ENCODE measurements around the gene PCF11. TPM values are rescaled to one million over a fixed set of nuclear protein-coding genes. Genes with fewer than 3 reads are reported as not detected.

Gene PCF11
- total RNA-seq, 1 experiment from 2014 or later: 41.7 TPM

DNA sequence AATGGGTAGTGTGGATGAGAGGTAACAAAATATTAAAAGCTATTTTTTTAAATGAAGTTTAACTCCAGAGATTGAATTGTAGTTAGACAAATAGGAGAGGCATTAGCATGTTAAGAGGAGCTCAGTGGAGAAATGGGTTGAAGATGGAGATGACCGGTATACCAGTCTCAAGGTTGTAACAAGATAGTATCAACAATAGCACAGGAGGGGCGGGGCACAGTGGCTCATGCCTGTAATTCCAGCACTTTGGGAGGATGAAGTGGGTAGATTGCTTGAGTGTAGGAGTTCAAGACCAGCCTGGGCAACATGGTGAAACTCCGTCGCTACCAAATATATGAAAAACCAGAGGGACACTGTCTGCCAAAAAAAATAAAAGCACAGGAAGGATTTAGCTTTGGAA, 30.5 kb downstream of the PCF11 start:
- no TSS peak for BruUV-seq (replicated peaks)
- DNase-seq (no peak), ATAC-seq (peak; percentile 31; the same call in 1 of the 2 replicates)
- no peaks in the 10 kb centered on the region for H3K9me2 ChIP-seq (replicated peaks; ENCODE audit: low read length)
- H3K4me1 ChIP-seq (ENCODE audit: insufficient read depth, low read length): peaks cover 10% of the 10 kb centered on the region
- POLR2A ChIA-PET (ENCODE audit: unreplicated experiment): interaction anchor here (0.6 kb wide), 1 partner anchor 59 kb away, joined by 3 read pairs; no protein-coding TSS in a partner anchor
- peaks cover 5% of the 10 kb centered on the region; the same call in 1 of the 2 replicates for H4K20me1 ChIP-seq (ENCODE audit: low read length)
- H3K27me3 ChIP-seq (ENCODE audit: low read length): no peaks in the 10 kb centered on the region
- H3K79me2 ChIP-seq (ENCODE audit: low read length): peaks cover 12% of the 10 kb centered on the region
- intact Hi-C loops (cut with micrococcal nuclease): no loop called here
- H2AFZ ChIP-seq (ENCODE audit: low read length): no peak overlapping the region
- CTCF ChIA-PET: no interaction called here
- peaks cover 49% of the 10 kb centered on the region for H3K36me3 ChIP-seq (ENCODE audit: low read depth, low read length)
- H3K4me3 ChIP-seq (ENCODE audit: low read length): no peak overlapping the region
- H3K9ac ChIP-seq (ENCODE audit: low read length): no peak overlapping the region
- H3K4me2 ChIP-seq (ENCODE audit: low read length): no peak overlapping the region
- TF ChIP-seq EZH2phosphoT487 (IDR thresholded peaks at IDR 0.05; ENCODE audit: borderline replicate concordance, low read length) (no peak), EZH2 (IDR thresholded peaks at IDR 0.05; ENCODE audit: low read length, unreplicated experiment) (no peak), CTCF (conservative IDR thresholded peaks at IDR 0.05; ENCODE audit: low read depth, low read length) (no peak)
- no peaks in the 10 kb centered on the region for H3F3A ChIP-seq (ENCODE audit: low read length, unreplicated experiment)
- H3K9me3 ChIP-seq (ENCODE audit: low read length): no peaks in the 10 kb centered on the region
- H3K27ac ChIP-seq (ENCODE audit: low read length): no peak overlapping the region

DNA sequence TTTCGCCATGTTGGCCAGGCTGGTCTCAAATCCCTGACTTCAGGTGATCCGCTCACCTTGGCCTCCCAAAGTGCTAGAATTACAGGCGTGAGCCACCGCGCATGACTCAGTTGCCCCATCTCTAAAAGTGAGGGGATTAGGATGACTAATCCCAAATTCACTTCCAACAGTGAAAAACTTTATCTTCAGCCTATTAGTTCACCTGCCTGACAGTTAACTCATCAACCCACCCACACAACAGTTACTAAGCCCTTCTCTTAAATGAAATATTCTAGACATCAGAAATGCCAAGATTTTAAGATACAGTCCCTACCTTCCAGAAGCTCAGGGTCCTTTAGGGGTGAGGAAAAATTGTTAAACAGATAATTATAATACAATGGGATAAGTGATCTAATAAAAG, 34.6 kb downstream of the PCF11 start:
- Histone ChIP-seq H2AFZ (ENCODE audit: low read length) (no peak overlapping the region), H3K4me3 (ENCODE audit: low read length) (peak overlapping the region; percentile 96), H3K4me1 (ENCODE audit: insufficient read depth, low read length) (peaks cover 27% of the 10 kb centered on the region), H3K36me3 (ENCODE audit: low read depth, low read length) (peaks cover 20% of the 10 kb centered on the region), H3K79me2 (ENCODE audit: low read length) (peaks cover 37% of the 10 kb centered on the region), H3K9me2 (replicated peaks; ENCODE audit: low read length) (no peaks in the 10 kb centered on the region), H3K9ac (ENCODE audit: low read length) (peak overlapping the region; percentile 91; the same call in 1 of the 2 replicates), H3K27ac (ENCODE audit: low read length) (no peak overlapping the region), H3K9me3 (ENCODE audit: low read length) (no peaks in the 10 kb centered on the region), H4K20me1 (ENCODE audit: low read length) (no peaks in the 10 kb centered on the region), H3F3A (ENCODE audit: low read length, unreplicated experiment) (no peaks in the 10 kb centered on the region), H3K27me3 (ENCODE audit: low read length) (no peaks in the 10 kb centered on the region), H3K4me2 (ENCODE audit: low read length) (peak overlapping the region; percentile 87)
- no peak for ATAC-seq
- ChIA-PET POLR2A (ENCODE audit: unreplicated experiment) (no interaction called here), CTCF (no interaction called here)
- intact Hi-C loops (cut with micrococcal nuclease): loop anchor here (5.0 kb wide), 1 partner anchor 61 kb away; no protein-coding TSS in a partner anchor
- TF ChIP-seq EZH2 (IDR thresholded peaks at IDR 0.05; ENCODE audit: low read length, unreplicated experiment): no peak
- TF ChIP-seq CTCF (conservative IDR thresholded peaks at IDR 0.05; ENCODE audit: low read depth, low read length): no peak
- TF ChIP-seq EZH2phosphoT487 (IDR thresholded peaks at IDR 0.05; ENCODE audit: borderline replicate concordance, low read length): no peak
- no peak for DNase-seq
- BruUV-seq (replicated peaks): no TSS peak

GRCh38 chr11:83191986-83192385, 35.1 kb downstream of the PCF11 start:
- no peaks in the 10 kb centered on the region for H3F3A ChIP-seq (ENCODE audit: low read length, unreplicated experiment)
- ChIA-PET POLR2A (ENCODE audit: unreplicated experiment) (no interaction called here), CTCF (no interaction called here)
- peaks cover 37% of the 10 kb centered on the region for H3K79me2 ChIP-seq (ENCODE audit: low read length)
- H3K4me2 ChIP-seq (ENCODE audit: low read length): peak overlapping the region; percentile 87
- BruUV-seq (replicated peaks): no TSS peak
- no peak for DNase-seq
- H3K4me3 ChIP-seq (ENCODE audit: low read length): peak overlapping the region; percentile 96
- ATAC-seq: no peak
- H2AFZ ChIP-seq (ENCODE audit: low read length): no peak overlapping the region
- H3K36me3 ChIP-seq (ENCODE audit: low read depth, low read length): peaks cover 20% of the 10 kb centered on the region
- H3K27ac ChIP-seq (ENCODE audit: low read length): no peak overlapping the region
- H3K9me2 ChIP-seq (replicated peaks; ENCODE audit: low read length): no peaks in the 10 kb centered on the region
- peaks cover 29% of the 10 kb centered on the region for H3K4me1 ChIP-seq (ENCODE audit: insufficient read depth, low read length)
- H3K9me3 ChIP-seq (ENCODE audit: low read length): no peaks in the 10 kb centered on the region
- TF ChIP-seq EZH2 (IDR thresholded peaks at IDR 0.05; ENCODE audit: low read length, unreplicated experiment) (no peak), EZH2phosphoT487 (IDR thresholded peaks at IDR 0.05; ENCODE audit: borderline replicate concordance, low read length) (no peak), CTCF (conservative IDR thresholded peaks at IDR 0.05; ENCODE audit: low read depth, low read length) (no peak)
- H3K9ac ChIP-seq (ENCODE audit: low read length): peak overlapping the region; percentile 91
- H3K27me3 ChIP-seq (ENCODE audit: low read length): no peaks in the 10 kb centered on the region
- intact Hi-C loops (cut with micrococcal nuclease): loop anchor here (2.0 to 5.0 kb wide), 2 partner anchors 60 to 291 kb away; partner anchors contain the start of genes DDIAS and PRCP
- H4K20me1 ChIP-seq (ENCODE audit: low read length): no peaks in the 10 kb centered on the region
